ENCODE measurements around the gene LYPD4. TPM values are rescaled to one million over a fixed set of nuclear protein-coding genes. Genes with fewer than 3 reads are reported as not detected.

The LYPD4 gene
- total RNA-seq, 1 experiment from 2014 or later, result not detected

DNA sequence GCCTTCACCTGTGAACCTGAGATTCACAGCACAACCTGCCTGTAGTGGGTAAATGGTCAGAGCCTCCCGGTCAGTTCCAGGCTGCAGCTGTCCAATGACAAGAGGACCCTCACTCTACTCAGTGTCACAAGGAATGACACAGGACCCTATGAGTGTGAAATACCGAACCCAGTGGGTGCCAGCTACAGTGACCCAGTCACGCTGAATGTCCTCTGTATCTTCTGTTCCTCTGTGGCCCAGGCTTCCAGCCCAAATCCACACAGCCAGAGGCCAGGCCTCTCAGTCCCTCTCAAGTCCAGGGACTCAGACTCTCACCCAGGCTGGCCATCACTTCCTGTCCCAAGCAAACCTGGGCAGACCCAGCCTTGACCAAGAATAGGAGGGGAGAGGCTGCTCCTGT lies 37.3 kb downstream of the LYPD4 start:
- no peaks in the 10 kb centered on the region for H4K20me1 ChIP-seq (ENCODE audit: insufficient read depth)
- CTCF ChIA-PET, result interaction anchor here (0.6 kb wide), 1 partner anchor 71 kb away, joined by 4 read pairs; no protein-coding TSS in a partner anchor
- POLR2A ChIA-PET (ENCODE audit: unreplicated experiment), result no interaction called here
- H3K79me2 ChIP-seq (ENCODE audit: low read depth), result no peaks in the 10 kb centered on the region
- H2AFZ ChIP-seq, result no peak overlapping the region
- 0 out of 2 replicates have a peak, but pooled peaks cover 3% of the 10 kb centered on the region for H3K27me3 ChIP-seq (ENCODE audit: insufficient read depth, low read depth)
- no peaks in the 10 kb centered on the region for H3K9me3 ChIP-seq (ENCODE audit: insufficient read depth, low read depth)
- H3K4me1 ChIP-seq (replicated peaks; ENCODE audit: insufficient read depth), result peaks cover 6% of the 10 kb centered on the region
- no TSS peak for BruUV-seq (replicated peaks)
- no peak for DNase-seq
- intact Hi-C loops (cut with micrococcal nuclease; ENCODE audit: unreplicated experiment), result no loop called here
- no peaks in the 10 kb centered on the region for H3K36me3 ChIP-seq (ENCODE audit: low read depth)
- no peak overlapping the region for H3K4me2 ChIP-seq
- H3K4me3 ChIP-seq, result no peak overlapping the region
- no peak overlapping the region for H3K27ac ChIP-seq
- H3K9me2 ChIP-seq (ENCODE audit: insufficient read depth), result no peaks in the 10 kb centered on the region
- H3F3A ChIP-seq (ENCODE audit: insufficient read depth, low read depth), result peaks cover 6% of the 10 kb centered on the region; the same call in 1 of the 2 replicates
- no peak for TF ChIP-seq CTCF (conservative IDR thresholded peaks at IDR 0.05)
- no peak for TF ChIP-seq EZH2 (IDR thresholded peaks at IDR 0.05; ENCODE audit: low read depth)

GRCh38 chr19:41804336-41804735 lies 40.1 kb downstream of the LYPD4 start:
- Histone ChIP-seq H3F3A (ENCODE audit: insufficient read depth, low read depth) (peaks cover 16% of the 10 kb centered on the region; the same call in 1 of the 2 replicates), H4K20me1 (ENCODE audit: insufficient read depth) (no peaks in the 10 kb centered on the region), H3K4me3 (no peak overlapping the region), H3K79me2 (ENCODE audit: low read depth) (no peaks in the 10 kb centered on the region), H3K9me3 (ENCODE audit: insufficient read depth, low read depth) (no peaks in the 10 kb centered on the region; the same call in 1 of the 2 replicates), H2AFZ (no peak overlapping the region), H3K27me3 (ENCODE audit: insufficient read depth, low read depth) (0 out of 2 replicates have a peak, but pooled peaks cover 3% of the 10 kb centered on the region), H3K9me2 (ENCODE audit: insufficient read depth) (no peaks in the 10 kb centered on the region), H3K27ac (no peak overlapping the region), H3K4me1 (replicated peaks; ENCODE audit: insufficient read depth) (peaks cover 27% of the 10 kb centered on the region), H3K36me3 (ENCODE audit: low read depth) (no peaks in the 10 kb centered on the region), H3K4me2 (no peak overlapping the region)
- TF ChIP-seq EZH2 (IDR thresholded peaks at IDR 0.05; ENCODE audit: low read depth), result no peak
- TF ChIP-seq CTCF (conservative IDR thresholded peaks at IDR 0.05), result no peak
- ChIA-PET CTCF (interaction anchor here (0.6 kb wide), 1 partner anchor 363 kb away, joined by 14 read pairs; no protein-coding TSS in a partner anchor), POLR2A (ENCODE audit: unreplicated experiment) (no interaction called here)
- DNase-seq, result no peak
- BruUV-seq (replicated peaks), result no TSS peak
- intact Hi-C loops (cut with micrococcal nuclease; ENCODE audit: unreplicated experiment), result no loop called here

GRCh38 chr19:41802770-41803169 lies 41.7 kb downstream of the LYPD4 start:
- intact Hi-C loops (cut with micrococcal nuclease; ENCODE audit: unreplicated experiment), result no loop called here
- Histone ChIP-seq H3K9me2 (ENCODE audit: insufficient read depth) (no peaks in the 10 kb centered on the region), H3K4me2 (peak overlapping the region; percentile 25; the same call in 1 of the 2 replicates), H2AFZ (no peak overlapping the region), H3K4me1 (replicated peaks; ENCODE audit: insufficient read depth) (peaks cover 41% of the 10 kb centered on the region), H3K9me3 (ENCODE audit: insufficient read depth, low read depth) (no peaks in the 10 kb centered on the region; the same call in 1 of the 2 replicates), H3K79me2 (ENCODE audit: low read depth) (no peaks in the 10 kb centered on the region), H3K27me3 (ENCODE audit: insufficient read depth, low read depth) (0 out of 2 replicates have a peak, but pooled peaks cover 3% of the 10 kb centered on the region), H3K36me3 (ENCODE audit: low read depth) (no peaks in the 10 kb centered on the region), H3K4me3 (no peak overlapping the region), H4K20me1 (ENCODE audit: insufficient read depth) (no peaks in the 10 kb centered on the region), H3K27ac (peak overlapping the region; percentile 73), H3F3A (ENCODE audit: insufficient read depth, low read depth) (peaks cover 22% of the 10 kb centered on the region)
- TF ChIP-seq CTCF (conservative IDR thresholded peaks at IDR 0.05) (no peak), EZH2 (IDR thresholded peaks at IDR 0.05; ENCODE audit: low read depth) (no peak)
- CTCF ChIA-PET, result no interaction called here
- no peak for DNase-seq
- POLR2A ChIA-PET (ENCODE audit: unreplicated experiment), result no interaction called here
- BruUV-seq (replicated peaks), result no TSS peak

All from PC-9 (cell line).